ENCODE results near the gene CEP78. TPM values are rescaled to one million over a fixed set of nuclear protein-coding genes. Genes with fewer than 3 reads are reported as not detected.

Gene CEP78
- total and polyA plus RNA-seq, 7 donors: 1.8 to 4.3 (median 3.0) TPM

DNA sequence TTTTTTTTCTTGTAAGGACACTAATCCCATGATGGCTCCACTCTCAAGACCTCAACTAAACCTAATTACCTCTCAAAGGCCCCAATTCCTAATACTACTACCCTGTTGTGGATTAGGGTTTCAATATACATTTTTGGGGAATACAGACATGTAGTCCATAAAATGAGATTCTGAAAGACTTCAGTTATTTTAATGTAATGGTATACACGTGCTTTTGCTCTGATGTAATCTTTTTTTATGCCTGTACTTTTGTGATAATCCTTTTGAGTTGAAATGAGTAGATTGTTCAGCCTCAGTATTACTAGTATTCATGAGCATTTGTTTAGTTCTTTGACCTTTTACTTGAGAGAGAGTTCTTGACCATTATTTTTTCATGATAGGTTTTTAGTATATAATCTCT is 9.5 kb downstream of the CEP78 start:
- H3K27ac ChIP-seq: no peak overlapping the region
- WGBS, 3 donors: 76 to 89% (median 83%) methylated on average over 1 of the region's 1 CpG
- no peaks in the 10 kb centered on the region for H3K27me3 ChIP-seq (ENCODE audit: insufficient read depth in 3 of 3, low read length in 2 of 3)
- H3K9me3 ChIP-seq: no peaks in the 10 kb centered on the region
- no peak overlapping the region for H3K4me3 ChIP-seq
- no peak for DNase-seq
- no peaks in the 10 kb centered on the region for H3K4me1 ChIP-seq
- ATAC-seq: no peak
- intact Hi-C loops (cut with DNase I): no loop called here
- TF ChIP-seq, protein P1, sequence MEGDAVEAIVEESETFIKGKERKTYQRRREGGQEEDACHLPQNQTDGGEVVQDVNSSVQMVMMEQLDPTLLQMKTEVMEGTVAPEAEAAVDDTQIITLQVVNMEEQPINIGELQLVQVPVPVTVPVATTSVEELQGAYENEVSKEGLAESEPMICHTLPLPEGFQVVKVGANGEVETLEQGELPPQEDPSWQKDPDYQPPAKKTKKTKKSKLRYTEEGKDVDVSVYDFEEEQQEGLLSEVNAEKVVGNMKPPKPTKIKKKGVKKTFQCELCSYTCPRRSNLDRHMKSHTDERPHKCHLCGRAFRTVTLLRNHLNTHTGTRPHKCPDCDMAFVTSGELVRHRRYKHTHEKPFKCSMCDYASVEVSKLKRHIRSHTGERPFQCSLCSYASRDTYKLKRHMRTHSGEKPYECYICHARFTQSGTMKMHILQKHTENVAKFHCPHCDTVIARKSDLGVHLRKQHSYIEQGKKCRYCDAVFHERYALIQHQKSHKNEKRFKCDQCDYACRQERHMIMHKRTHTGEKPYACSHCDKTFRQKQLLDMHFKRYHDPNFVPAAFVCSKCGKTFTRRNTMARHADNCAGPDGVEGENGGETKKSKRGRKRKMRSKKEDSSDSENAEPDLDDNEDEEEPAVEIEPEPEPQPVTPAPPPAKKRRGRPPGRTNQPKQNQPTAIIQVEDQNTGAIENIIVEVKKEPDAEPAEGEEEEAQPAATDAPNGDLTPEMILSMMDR (IDR thresholded peaks at IDR 0.05): no peak
- H3K36me3 ChIP-seq (ENCODE audit: insufficient read depth in 1 of 2, low read depth in 1 of 2): peaks cover 0 to 58% of the 10 kb centered on the region in 2 donors

DNA sequence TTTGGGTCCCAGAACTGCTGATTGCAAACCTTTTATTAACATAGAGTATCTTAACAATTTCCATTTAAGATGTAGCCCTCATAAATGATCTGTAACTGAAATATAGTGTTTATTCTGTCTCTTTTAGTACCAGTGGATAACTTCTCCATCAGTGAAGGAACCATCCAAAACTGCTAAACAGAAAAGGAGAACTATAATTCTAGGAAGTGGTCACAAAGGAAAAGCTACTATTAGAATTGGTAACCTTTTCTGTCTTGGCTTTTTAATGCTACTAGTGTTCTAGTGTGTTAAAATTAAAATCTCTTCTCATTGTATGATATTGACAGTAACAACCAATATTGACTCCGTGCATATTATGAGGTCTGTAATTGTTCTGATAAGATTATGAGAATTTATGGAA is 12.8 kb downstream of the CEP78 start:
- Histone ChIP-seq H3K4me3 (no peak overlapping the region), H3K27me3 (ENCODE audit: insufficient read depth in 3 of 3, low read length in 2 of 3) (no peaks in the 10 kb centered on the region), H3K9me3 (no peaks in the 10 kb centered on the region), H3K27ac (no peak overlapping the region), H3K36me3 (ENCODE audit: insufficient read depth in 1 of 2, low read depth in 1 of 2) (peaks cover 0 to 56% of the 10 kb centered on the region in 2 donors), H3K4me1 (no peaks in the 10 kb centered on the region)
- WGBS, 3 donors: 91 to 96% (median 93%) methylated on average over 1 of the region's 1 CpG
- DNase-seq: no peak
- ATAC-seq: no peak
- TF ChIP-seq, protein P1 (IDR thresholded peaks at IDR 0.05): no peak
- intact Hi-C loops (cut with DNase I): no loop called here

DNA sequence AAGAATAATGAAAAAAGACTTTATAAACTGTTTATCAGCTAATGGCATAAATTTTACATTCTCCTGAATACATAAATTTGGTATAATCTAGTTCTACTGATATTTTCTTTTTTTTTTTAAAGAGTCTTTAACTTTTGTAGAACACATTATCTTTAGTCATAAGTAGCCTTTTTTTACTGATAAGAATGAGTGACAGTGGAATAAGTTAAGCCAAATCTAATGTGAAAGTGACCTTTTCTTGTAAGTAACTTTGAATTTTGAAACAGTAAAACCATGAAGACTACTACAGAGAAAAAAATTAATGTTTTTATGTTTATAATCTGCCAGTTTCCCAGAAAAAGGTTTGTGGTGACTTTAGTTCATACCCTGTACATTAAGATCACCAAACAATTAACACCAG is 13.7 kb downstream of the CEP78 start:
- Histone ChIP-seq H3K27ac (no peak overlapping the region), H3K4me3 (no peak overlapping the region), H3K36me3 (ENCODE audit: insufficient read depth in 1 of 2, low read depth in 1 of 2) (peaks cover 0 to 49% of the 10 kb centered on the region in 2 donors), H3K4me1 (no peaks in the 10 kb centered on the region), H3K27me3 (ENCODE audit: insufficient read depth in 3 of 3, low read length in 2 of 3) (no peaks in the 10 kb centered on the region), H3K9me3 (no peaks in the 10 kb centered on the region)
- no peak for ATAC-seq
- no peak for DNase-seq
- intact Hi-C loops (cut with DNase I): no loop called here
- TF ChIP-seq, protein P1 (IDR thresholded peaks at IDR 0.05): no peak

DNA sequence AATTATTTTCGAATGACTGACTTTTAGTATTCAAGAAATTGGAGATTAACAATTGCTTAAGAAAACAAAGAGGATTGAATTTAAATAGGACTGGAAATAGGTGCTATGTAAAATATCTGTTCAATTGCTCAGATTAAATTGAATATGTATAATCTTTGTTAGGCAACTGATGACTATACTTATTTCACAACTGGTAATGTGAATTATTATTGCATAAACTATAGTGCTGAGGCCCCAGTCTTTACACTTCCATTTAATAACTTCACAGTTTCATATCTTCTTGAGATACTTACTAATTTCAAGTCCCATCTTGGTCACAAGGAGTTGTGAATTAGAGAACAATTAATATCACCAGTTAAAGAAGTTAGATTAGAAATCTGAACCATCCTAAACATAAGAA is 16.7 kb downstream of the CEP78 start:
- TF ChIP-seq, protein P1 (IDR thresholded peaks at IDR 0.05): no peak
- intact Hi-C loops (cut with DNase I): no loop called here
- ATAC-seq (no peak), DNase-seq (no peak)
- Histone ChIP-seq H3K27ac (no peak overlapping the region), H3K9me3 (no peaks in the 10 kb centered on the region), H3K27me3 (ENCODE audit: insufficient read depth in 3 of 3, low read length in 2 of 3) (no peaks in the 10 kb centered on the region), H3K4me1 (no peaks in the 10 kb centered on the region), H3K4me3 (no peak overlapping the region), H3K36me3 (ENCODE audit: insufficient read depth in 1 of 2, low read depth in 1 of 2) (peaks cover 2 to 49% of the 10 kb centered on the region in 2 donors)
- 94 to 98% (median 94%) methylated on average over 1 of the region's 1 CpG for WGBS, 3 donors

DNA sequence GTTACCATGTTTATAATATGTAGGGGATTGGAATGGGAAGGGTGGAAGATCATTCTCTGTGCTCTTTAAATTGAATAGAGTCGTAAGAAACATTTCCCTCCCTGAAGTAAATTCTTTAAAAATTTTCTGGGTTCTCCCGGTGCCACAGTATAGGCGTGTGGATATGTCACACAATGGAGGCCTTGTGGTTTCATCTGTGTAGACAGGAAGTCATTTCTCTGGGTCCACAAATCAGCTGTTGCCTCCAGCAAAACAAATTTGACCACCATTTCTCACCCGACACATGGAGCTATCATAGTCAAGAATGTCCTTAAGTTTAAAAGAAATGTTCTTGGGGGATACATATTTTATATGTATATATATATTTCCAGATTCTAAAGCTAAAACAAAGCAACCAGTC is 17.4 kb downstream of the CEP78 start:
- no peak for ATAC-seq

More for the DNA sequence above, 17.4 kb downstream of the CEP78 start:
- WGBS, 3 donors: 78 to 96% (median 80%) methylated on average over 4 of the region's 4 CpGs
- H3K4me3 ChIP-seq: no peak overlapping the region
- H3K9me3 ChIP-seq: no peaks in the 10 kb centered on the region
- intact Hi-C loops (cut with DNase I): no loop called here
- peaks cover 2 to 43% of the 10 kb centered on the region in 2 donors for H3K36me3 ChIP-seq (ENCODE audit: insufficient read depth in 1 of 2, low read depth in 1 of 2)
- no peak for DNase-seq
- H3K27me3 ChIP-seq (ENCODE audit: insufficient read depth in 3 of 3, low read length in 2 of 3): no peaks in the 10 kb centered on the region
- no peaks in the 10 kb centered on the region for H3K4me1 ChIP-seq
- TF ChIP-seq, protein P1 (IDR thresholded peaks at IDR 0.05): no peak
- no peak overlapping the region for H3K27ac ChIP-seq
